Ramos (cell line): ENCODE results near the gene SPTBN1.

Source experiments
- in situ Hi-C: fragments of 300-500 bp; cut with MboI; formaldehyde crosslinking; loops from one replicate; pipeline ENCODE4 v1.14.3; 2022; ENCODE audit warnings: low sequenced_read_pairs; ENCODE audit not compliant: unreplicated experiment

The SPTBN1 gene

DNA sequence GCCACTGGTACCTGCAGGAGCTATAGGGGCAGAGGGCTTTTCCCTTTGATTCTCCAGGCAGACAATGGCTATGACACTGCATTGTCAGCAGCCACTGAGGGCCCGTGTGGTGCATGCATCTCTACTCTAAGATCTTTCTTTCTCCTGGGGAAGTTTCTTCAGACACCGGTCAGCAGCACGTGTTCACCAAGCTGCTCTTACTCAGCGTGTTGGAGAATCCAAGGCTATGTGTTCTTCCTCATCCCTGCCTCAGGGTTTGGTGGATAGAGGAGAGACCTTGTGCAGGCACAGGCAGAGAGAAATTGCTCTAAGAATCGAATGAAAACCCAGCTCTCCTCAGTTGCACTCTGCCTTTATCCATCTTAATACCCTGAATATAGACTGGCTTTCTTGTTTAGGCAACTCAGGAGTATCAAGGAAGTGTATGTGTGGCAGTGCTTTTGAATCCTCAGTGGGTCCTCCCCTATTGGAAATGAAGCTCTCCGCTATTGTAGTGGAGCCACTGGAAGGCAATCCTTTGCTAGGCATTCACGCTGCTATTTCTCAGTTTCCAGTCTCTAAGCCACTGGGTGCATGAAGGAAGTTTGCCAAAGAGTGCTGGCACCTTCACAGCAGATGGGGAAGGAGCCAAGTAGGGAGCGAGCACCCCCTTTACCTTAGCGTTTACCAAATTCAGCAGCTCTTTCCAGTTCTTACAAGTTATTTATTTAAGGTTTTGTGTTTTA, 180.4 kb downstream of the SPTBN1 start:
- in situ Hi-C loops: no loop called here

DNA sequence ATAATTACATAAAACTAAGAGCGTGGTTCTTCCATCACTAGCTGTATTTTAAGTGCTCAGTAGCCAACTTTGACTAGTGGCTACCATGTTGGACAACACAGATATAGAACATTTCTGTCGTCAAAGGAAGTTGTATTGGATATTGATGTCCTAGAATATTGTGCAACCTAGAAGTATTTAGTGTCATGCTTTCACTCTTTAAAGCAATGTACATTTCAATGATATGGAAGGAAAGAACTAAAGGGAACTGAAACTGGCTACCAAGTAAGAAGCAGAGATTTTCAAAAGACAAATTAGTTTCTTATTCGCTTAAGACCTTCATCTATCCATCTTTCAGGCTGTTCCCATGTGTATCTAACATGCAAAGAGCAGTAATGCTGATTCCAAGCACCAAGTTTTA, 182.0 kb downstream of the SPTBN1 start:
- in situ Hi-C loops: no loop called here

DNA sequence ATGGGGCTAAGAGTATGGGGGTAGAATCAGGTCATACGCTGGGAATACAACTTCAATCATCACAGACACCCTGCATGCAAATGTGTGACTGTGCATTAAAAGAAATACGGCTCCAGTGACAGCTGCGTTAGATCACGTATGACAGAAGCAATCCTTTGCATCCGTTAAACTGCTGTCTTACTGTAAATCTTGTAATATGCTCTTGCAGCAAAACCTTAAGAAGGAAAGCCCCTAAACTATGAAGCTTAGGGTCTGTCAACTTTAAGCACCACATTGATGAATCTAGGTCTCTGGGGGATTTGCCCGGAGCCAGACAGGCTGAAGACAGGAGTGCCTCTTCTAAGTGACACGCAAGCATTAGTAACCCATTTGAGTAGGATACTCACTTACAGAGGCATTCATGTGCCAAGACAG, 182.7 kb downstream of the SPTBN1 start:
- in situ Hi-C loops: no loop called here

DNA sequence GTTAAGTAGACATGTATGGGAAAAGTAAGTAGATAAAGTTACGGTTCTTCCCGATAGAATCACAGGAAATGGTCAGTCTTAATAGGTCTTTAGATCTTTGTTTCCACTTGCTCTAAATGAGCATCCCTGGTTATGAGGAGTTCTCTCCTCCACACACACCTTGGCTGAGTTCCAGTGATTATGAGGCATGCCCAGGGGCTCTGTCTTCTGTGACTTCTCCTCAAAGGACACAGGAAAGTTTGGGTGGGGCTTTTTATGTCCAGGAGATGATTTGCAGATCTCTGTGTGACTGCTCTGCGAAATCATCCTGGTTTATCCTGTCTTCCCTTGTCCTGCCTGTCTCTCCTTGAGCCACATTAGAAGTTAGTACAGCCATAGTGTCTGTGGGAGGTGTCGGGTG, 183.5 kb downstream of the SPTBN1 start:
- in situ Hi-C loops: no loop called here

DNA sequence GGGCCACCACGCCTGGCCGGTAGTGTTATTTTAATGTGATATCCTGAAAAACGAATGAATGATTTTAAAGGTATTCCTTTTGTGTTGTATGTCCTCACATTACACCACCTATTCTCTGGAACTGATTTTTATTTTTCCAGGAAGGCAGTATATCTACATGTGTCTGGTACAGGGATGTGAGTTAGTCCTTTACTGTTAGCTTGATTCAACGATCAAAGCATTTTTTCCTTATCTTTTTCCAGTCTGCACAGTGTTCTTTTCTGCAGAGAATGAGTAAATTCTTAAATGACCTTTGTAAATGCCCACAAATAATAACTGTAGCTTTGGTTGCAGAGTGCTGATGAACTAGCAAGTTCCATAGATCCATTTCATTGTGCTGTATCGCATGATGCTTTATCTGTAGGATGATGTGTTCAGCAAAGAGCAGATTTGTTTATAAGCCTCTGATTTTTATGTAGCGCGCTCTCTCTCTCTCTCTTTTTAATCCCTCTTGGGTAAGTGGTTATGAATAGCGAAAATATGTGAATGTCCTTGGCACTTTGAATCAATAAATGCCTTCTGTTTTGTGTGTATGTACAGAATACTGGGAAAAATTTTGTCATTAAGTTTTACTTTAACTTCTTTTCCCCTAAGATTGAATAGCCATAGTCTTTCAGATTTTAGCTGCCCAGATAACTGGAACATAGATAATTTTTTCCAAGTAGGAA, 184.9 kb downstream of the SPTBN1 start:
- in situ Hi-C loops: no loop called here

DNA sequence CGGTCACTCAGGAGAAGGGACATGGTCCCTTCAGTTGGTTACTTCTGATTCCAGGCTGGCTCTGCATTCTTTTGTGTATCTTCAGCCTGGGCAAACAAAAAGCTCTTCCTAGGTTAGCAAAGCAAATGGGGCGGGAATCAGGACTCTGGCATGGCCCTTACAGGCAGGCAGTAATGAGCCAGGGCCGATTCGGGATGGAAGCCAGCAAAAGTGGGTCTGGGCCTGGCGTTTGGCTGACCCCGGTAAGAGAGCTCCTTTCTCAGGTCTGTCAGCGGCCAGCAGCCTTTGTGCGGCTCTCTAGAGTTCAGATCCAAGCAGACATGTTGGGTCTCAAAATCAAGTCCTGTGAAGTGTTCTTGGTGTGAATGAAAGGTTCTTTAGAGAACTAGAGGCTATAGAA, 185.9 kb downstream of the SPTBN1 start:
- in situ Hi-C loops: no loop called here

DNA sequence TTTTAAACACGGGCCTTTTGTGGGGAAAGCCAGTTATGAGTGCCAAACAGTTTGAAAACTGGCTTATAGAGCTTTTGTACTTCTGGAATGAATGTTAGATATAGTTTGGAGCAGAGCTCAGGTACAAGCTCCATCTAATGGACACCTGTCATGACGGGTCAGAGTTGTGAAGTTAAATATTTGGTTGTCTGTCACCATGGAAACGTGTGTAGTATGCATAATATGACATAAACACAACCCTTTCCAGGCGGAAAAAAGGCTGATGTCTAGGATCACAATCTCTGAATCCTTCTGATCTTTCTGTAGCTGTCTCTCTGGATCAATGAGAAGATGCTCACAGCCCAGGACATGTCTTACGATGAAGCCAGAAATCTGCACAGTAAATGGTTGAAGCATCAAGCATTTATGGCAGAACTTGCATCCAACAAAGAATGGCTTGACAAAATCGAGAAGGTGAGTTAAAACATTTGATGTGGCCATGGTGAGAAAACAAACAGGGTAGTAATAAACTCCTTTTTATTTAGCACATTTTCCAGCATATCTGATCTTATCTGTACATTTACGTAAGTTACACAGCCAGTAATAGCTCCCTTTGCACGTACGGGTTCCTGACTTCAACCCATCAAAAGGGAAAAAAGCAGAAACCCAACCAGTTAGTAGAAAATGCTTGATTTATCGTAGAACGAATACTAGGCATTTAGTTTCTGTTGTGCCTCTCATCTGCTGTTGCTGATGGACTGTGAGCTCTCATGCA, 186.7 kb downstream of the SPTBN1 start:
- in situ Hi-C loops: no loop called here

DNA sequence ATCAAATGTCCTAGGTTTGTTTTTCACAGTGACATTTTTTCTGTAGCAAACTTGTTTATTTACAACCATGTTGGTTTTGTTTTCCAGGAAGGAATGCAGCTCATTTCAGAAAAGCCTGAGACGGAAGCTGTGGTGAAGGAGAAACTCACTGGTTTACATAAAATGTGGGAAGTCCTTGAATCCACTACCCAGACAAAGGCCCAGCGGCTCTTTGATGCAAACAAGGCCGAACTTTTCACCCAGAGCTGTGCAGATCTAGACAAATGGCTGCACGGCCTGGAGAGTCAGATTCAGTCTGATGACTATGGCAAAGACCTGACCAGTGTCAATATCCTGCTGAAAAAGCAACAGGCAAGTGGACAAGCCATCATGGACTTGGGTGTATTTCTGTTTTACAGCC, 188.1 kb downstream of the SPTBN1 start:
- in situ Hi-C loops: no loop called here

DNA sequence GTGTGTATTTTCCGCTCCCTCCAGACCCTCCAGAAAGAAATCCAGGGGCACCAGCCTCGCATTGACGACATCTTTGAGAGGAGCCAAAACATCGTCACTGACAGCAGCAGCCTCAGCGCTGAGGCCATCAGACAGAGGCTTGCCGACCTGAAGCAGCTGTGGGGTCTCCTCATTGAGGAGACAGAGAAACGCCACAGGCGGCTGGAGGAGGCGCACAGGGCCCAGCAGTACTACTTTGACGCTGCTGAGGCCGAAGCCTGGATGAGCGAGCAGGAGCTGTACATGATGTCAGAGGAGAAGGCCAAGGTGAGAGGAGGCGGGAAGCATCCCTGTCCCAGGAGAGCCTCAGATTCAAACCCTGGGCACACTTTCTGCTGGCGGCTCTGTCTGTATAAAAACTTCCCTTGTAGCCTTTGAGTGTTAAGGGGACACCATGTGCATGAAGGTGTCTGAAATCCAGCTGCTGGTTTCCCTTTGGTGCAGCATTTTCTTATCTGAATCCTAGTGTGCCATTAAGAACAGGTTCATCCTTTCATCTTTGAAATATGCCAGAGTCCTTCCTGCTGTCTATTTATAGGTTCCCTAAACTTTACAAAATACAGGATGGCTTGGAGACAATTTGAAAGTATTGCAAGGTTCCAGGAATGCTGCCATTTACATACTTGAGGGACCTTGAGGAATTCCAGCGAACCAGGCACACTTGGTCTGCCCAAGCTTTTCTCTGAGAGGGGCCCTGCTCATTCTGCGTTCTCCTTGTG, 190.2 kb downstream of the SPTBN1 start:
- in situ Hi-C loops: no loop called here

DNA sequence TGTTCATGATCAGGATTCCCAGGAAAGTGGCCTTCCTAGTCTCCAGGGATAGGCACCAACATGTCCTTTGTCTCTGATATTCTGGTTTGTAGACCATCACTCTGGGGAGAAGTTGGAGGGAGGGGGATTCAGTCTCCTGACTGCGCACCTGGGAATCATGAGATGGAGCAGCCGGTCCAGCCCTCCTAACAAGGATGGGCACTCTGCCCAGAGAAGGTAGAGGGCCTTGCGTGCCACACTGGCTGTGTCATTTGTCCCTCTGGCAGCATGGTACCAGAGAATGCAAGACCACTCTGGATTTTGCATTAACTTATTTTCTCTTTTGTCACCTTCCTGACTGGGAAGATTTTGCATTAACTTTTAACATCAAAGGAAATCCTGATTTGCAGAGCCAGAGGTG, 192.1 kb downstream of the SPTBN1 start:
- in situ Hi-C loops: no loop called here

DNA sequence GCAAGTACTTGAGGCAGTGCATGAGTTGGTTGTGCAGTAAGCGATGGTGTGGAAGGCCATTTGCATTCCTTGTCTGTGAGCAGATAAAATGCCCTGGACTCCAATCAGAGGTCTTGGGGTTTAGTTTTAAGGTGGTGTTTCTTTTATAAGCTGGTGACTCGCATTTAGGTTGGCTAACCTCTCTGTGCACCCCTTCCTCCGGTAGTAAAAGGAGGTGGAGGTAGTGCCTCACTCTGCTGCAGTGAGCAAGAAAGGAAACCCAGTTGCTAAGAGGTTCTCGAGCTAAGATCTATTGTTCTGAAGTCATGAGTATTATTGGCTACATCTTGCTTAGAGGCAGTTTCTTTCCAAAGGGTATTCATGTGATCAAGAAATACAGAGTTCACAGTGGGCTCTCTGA, 193.1 kb downstream of the SPTBN1 start:
- in situ Hi-C loops: no loop called here

DNA sequence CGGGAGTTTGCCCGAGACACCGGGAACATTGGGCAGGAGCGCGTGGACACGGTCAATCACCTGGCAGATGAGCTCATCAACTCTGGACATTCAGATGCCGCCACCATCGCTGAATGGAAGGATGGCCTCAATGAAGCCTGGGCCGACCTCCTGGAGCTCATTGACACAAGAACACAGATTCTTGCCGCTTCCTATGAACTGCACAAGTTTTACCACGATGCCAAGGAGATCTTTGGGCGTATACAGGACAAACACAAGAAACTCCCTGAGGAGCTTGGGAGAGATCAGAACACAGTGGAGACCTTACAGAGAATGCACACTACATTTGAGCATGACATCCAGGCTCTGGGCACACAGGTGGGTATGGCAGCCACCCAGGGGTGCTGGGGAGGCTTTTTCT, 193.5 kb downstream of the SPTBN1 start:
- in situ Hi-C loops: no loop called here

DNA sequence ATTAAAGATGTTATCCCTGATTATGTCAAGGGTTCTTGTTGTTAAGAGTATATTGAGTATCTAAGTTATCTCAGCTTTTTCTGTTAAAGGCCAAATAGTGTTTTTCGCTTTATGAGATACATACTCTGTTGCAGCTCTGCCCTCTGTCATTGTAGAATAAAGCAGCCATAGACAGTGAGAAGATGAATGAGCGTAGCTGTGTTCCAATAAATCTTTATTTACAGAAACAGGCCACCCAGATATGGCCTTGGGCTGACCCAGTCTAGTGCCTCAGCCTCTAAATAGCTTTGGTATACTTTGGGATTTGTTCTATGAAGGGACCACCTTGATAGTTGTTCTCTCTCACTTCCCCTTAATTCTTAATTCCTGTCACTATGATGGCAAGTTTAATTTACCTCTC, 194.5 kb downstream of the SPTBN1 start:
- in situ Hi-C loops: no loop called here

DNA sequence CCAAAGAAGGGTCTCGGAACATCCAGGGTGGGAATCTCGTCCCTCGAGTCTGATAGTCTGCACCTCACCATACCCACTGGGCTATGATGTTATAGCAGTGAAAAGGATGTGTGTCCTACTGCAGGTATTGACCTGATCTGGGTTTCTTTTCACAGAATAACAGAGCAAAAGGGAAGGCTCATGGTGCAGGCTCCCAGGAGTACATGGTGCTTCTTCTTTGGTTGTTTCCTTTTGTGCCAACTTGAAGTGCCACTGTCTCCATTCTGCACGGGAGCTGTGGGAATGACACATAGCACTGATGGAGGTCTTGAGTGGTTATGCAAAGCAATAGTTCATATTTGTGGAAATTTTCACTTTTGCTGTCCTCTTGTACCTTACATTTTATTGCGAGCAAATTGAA, 195.2 kb downstream of the SPTBN1 start:
- in situ Hi-C loops: no loop called here

DNA sequence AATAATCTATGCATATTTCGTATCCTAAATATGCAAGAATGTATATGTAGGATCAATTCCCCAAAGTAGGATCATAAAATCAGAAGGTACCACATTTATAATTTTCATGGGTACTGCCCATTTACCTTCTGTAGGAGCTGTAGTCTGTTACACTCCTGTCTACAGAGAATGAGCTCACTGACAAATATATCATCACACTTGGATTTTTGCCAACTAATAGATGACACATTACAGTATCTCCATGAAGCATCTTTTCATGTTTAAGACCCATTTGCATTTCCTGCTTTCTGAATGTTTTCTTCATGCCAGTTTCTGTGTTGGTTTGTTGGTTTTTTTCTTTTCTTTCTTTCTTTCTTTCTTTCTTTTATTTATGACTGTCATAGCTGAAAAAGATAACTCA, 196.4 kb downstream of the SPTBN1 start:
- in situ Hi-C loops: no loop called here

DNA sequence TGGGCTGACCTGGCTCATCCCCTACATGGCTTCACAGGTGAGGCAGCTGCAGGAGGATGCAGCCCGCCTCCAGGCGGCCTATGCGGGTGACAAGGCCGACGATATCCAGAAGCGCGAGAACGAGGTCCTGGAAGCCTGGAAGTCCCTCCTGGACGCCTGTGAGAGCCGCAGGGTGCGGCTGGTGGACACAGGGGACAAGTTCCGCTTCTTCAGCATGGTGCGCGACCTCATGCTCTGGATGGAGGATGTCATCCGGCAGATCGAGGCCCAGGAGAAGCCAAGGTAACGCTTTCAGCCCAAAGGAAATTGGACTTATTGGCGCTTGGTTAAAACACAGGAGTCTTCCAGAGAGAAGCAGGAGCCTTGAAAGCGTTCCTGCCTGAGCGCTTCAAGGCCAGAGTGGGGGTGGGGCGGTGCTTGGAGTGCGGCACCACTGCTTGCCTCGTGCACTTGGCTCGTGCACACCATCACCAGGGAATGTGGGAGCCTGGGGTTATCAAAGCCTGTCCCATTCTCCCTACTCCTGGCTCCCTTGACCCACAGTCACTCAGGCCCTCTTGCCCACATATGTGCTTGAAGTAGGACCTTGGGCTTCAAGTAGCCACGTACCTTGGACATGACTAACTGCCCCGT, 197.6 kb downstream of the SPTBN1 start:
- in situ Hi-C loops: no loop called here

DNA sequence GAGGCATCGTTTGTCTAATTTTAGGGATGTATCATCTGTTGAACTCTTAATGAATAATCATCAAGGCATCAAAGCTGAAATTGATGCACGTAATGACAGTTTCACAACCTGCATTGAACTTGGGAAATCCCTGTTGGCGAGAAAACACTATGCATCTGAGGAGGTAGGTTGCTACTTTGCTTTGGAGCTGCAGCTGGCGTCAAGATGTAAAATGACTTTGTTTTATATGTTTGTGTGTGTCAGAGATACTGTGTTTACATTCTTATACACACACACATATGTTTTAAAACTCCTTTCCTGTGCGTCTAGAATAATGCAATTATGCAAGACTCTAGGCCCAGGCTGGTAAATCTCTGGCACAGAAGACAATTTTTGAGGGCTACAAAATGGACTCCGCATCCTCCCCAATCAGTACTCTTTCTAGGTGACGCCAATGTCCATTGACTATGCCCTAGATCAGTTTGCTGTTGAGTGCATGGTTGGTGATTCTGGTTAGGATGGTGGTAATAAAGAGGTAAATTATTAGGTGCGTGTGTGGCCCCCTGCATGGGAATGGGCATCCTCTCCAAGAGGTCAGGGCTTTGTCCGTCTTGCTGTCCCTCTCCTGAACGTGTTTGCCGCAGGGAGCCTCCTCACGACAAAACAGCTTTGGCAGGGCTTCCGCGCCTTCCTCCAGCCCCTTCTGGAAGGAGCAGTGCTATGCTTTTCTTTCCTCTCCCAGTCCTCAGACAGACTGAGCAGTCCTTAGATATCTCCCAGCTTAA, 199.1 kb downstream of the SPTBN1 start:
- in situ Hi-C loops: no loop called here

DNA sequence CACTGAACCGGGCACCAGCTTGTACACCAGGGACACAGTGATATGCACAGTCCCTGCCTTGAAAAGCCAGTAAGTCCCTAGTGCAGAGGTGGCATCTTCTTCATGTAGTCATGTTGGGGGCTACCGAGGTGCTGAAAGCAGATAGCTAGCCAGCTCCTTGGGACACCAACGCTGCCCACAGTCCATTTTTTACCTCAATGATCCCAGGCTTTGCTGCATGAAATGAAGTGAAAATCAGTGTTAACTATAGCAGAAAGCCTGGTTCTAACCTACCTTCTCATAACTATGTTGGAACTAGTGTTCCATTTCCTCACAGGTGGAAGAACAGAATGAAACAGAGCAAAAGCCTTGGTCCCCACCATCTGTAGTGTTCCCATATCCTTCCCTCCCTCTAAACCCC, 200.7 kb downstream of the SPTBN1 start:
- in situ Hi-C loops: no loop called here

DNA sequence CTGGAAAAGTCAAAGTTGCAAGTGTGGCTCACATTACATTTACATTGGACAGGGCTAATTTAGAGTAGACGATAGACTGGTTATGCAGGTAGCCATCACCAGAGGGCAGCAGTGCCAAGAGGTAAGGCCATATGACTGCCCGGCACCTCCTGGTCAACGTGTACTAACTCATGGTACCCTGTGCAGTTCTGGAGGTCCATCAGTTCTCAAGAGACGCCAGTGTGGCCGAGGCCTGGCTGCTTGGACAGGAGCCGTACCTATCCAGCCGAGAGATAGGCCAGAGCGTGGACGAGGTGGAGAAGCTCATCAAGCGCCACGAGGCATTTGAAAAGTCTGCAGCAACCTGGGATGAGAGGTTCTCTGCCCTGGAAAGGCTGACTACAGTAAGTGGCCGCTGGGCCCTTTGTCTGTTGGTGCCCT, 201.5 kb downstream of the SPTBN1 start:
- in situ Hi-C loops: no loop called here
